ENCODE data around the gene SLC46A1. TPM values are rescaled to one million over a fixed set of nuclear protein-coding genes. Genes with fewer than 3 reads are reported as not detected.
"Not testable (repeated sequence)": the region's sequence is repeated elsewhere in the genome, so short reads cannot be mapped to it uniquely, and the experiment has no call there.

SLC46A1 gene
- 2.7 TPM for total RNA-seq
- long read RNA-seq = 0 reads

DNA sequence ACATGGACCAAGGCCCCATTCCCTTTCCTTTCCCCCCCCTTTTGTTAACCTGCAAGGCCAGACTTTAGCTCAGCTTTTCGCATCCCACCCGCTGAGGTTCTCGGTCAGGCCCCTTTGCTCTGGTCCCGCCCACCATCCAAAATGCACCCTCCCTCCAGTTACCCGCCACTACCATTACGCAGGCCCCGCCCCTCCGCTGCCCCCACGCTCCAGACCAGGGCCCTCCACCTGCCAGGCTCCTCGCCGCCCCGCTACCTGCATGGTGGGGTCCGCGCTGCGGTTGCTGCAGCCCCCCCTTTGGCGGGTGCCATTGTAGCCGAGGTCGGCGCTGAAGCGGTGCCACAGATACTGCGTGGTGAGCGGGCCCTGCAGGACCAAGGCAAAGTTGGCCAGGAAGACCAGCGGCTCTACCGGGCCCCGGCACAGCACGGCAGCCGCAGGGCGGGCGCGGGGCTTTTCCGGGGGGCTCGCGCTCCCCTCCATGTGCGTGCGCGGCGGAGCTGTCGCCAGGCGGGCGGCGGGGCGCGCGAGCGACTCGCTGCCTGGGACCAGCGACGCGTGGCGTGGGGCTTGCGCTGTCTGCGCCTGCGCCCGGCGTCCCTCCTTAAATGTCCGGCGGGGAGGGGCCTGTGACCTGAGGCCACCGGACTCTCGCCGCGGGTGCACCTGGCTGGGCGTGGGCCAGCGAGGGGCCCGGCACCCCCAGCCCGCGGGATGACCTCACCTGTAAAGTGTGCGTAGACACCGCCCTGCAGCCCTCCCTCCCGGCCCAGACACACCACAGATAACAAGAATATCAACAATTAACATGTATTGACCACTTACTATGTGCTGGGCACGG, at the start of gene SLC46A1:
SLC46A1 (minus strand) TSS at position 581 of the 841 bp plus-strand sequence; CDS start at position 483, 98 bp downstream.
- peak; percentile 82 for DNase-seq (ENCODE audit: low spot score)
- intact Hi-C loops (cut with DNase I) = no loop called here

DNA sequence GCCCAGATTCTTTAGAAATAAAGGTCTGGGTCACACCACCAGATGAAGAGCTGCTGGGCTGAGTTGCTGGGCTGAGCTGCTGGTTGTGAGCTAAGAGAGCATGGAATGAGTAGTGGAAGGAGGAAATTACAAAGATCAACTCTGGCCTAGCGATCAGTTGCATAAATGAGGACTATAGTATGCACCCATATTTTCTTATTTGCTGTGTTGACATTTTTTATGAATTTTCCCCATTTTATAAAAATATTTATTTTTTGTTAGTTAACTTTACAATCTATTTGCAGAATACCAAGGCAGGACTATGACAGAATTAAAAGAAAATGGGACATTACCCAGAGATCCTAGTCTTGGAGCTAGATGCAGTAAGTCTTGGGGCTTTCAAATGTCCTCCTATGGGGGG, 43.8 kb upstream of the SLC46A1 start:
- intact Hi-C loops (cut with DNase I) = no loop called here
- DNase-seq (ENCODE audit: low spot score) = no peak

DNA sequence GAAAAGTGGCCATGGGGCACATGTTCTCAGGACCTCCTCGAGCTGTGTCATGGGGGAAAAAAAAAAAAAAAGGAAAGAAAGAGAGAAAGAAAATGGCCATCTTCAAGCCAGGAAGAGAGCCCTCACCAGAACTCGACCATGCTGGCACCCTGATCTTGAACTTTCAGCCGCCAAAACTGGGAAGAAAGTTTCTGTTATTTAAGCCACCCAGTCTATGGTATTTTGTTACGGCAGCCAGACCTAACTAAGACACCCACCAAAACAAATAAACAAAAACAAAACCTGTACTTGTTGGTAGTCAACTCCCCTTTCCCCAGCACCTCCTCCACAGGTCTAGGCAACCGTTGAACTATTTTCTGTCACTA, 41.4 kb upstream of the SLC46A1 start:
- no peak for DNase-seq (ENCODE audit: low spot score)
- intact Hi-C loops (cut with DNase I) = no loop called here

DNA sequence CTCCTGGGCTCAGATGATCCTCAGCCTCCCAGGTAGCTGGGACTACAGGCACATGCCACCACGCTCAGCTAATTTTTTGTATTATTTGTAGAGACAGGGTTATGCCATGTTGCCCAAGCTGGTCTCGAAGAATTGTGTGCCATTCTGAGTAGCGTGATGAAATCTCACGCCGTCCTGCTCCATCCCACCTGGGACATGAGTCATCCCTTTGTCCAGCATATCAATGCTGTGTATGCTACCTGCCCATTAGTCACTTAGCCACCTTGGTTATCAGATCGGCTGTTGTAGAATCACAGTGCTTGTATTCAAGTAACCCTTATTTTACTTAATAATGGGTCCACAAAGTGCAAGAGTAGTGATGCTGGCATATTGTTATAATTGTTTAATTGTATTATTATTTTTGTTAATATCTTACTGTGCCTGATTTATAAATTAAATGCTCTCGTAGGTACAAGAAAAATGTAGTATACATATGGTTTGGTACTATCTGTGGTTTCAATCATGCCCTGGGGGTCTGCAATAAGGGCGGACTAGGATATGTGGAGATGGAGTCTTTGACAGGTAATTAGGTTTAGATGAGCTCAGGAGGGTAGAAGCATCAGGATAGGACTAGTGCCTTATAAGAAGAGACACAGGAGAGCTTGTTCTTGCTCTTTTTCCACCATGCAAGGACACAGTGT, 40.8 kb upstream of the SLC46A1 start:
- DNase-seq (ENCODE audit: low spot score) = no peak
- intact Hi-C loops (cut with DNase I) = no loop called here

DNA sequence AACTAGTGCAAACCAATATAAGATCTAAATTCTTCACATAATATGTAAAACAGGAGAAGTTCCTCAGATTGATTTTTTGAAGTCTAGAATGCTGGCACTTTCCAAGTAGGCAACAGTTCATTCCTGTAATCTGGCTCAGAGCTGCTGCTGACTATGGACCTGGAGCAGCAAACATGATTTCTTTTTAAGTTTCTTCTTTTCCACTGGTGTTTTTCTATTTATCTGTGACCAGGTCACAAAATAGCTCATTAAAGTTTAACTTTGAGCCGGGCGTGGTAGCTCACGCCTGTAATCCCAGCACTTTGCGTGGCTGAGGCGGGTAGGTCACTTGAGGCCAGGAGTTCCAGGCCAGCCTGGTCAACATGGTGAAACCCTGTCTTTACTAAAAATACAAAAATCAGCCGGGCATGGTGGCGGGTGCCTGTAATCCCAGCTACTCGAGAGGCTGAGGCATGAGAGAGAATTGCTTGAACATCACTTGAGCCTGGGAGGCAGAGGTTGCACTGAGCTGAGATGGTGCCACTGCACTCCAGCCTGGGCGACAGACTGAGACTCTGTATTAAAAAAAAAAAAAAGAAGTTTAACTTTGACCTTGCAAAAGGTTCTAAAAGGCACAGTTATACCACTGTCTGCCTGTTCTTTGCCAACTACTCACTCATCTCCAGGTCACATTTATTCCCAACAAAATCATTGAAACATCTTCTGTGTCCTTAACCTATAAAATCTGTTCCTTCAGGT, 38.1 kb upstream of the SLC46A1 start:
- intact Hi-C loops (cut with DNase I) = no loop called here
- DNase-seq (ENCODE audit: low spot score) = no peak

DNA sequence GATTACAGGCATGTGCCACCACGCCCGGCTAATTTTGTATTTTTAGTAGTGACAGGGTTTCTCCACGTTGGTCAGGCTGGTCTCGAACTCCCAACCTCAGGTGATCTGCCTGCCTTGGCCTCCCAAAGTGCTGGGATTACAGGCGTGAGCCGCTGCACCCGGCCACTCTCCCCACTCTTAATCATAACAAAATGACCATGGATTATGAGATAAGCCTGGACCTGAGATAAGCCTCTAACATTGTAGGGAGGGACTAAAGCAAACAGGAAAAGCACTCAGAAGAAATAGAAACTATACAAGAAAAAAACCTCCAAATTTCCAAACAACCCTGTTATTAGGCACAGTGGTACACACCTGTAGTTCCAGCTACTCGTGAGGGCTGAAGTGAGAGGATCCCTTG, 28.3 kb upstream of the SLC46A1 start:
- DNase-seq (ENCODE audit: low spot score); intact Hi-C loops (cut with DNase I): not testable (repeated sequence)

DNA sequence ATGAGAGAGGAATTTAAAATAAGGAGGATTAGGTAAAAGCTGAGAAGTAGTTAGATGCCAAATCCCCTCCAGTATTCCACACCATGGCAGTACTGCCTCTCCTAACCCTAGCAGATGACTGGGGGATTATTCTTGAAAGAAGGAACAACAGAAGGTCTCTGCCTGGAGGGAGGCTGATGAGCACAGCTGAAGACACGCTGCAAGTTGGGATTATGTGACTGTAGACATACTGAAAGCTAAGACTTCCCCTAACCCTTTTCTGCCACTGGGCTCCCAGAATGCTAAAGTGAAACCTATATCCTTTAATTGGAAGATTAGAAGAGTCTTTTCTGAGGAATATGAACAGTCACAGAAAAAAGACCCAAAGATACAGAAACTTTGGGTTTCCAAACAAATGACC, 27.7 kb upstream of the SLC46A1 start:
- no peak for DNase-seq (ENCODE audit: low spot score)
- intact Hi-C loops (cut with DNase I) = no loop called here

DNA sequence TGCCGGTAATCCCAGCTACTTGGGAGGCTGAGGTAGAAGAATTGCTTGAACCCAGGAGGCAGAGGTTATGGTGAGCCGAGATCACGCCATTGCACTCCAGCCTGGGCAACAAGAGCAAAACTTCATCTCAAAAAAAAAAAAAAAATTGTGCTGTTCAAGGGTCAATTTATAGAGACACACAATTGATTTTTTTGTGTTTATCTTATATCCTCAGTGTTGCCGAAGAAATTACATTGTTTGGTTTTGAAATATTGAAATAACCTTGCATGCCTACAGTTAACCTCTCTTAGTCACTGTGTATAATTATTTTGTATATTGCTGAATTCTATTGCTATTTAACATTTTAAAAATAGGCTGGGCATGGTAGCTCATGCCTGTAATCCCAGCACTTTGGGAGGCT, 22.0 kb upstream of the SLC46A1 start:
- intact Hi-C loops (cut with DNase I); DNase-seq (ENCODE audit: low spot score): not testable (repeated sequence)

DNA sequence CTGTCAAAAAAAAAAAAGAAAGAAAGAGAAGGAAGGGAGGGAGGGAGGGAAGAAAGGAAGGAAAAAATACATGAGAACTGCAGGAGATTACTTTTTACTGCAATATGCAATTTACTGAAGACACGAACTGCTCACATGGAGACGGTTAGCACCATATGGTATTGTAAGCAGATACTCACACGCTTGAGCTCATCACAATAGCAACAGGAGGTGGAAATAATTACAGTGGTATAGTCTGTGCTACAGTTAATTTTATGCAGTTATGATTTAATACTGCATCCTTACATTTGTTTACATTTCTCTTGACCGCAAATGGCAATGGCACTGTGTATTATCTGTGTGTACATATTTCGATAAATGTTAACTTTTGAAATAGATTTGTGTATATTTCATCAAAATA, 21.4 kb upstream of the SLC46A1 start:
- intact Hi-C loops (cut with DNase I) = no loop called here
- DNase-seq (ENCODE audit: low spot score) = no peak

DNA sequence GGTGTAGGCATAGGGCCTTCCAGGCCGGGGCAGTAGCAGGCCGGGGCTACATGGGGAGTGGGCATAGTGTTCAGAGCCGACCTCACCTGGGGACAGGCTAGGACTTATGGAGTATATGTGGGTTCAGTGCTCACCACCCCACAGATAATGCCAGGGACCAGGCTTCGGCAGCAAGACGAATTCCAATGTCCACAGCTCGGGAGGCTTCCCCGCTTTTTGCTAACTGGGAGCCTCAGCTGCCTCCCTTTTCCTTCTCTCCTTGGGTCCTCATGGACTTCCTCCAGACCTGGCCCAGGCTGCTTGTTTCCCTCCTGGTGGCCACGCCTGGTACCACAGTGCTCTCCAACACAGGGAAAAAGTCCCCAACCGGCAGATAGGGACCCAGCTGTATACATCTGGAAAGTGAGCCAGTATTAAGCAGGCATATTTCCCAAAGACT, 20.1 kb upstream of the SLC46A1 start:
- DNase-seq (ENCODE audit: low spot score) = no peak
- intact Hi-C loops (cut with DNase I) = no loop called here

DNA sequence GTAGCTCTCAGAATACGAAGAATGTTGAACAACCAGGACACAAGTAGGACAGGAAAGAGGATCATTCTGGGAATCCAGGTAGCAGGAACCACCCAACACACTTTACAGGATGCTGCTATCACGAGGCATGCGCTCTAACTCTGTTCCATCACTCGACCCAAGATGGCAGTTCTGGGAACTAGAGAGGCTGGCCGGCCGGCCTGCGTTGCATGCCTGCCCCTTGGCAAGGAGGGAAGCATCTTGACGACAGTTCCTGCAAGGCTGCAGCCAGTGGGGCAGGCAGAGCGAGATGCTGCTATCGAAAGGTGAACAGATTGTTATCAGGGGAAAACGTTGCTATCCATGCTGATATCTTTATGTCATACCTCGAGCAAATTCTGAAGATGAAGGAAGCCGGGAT, 19.2 kb upstream of the SLC46A1 start:
- no peak for DNase-seq (ENCODE audit: low spot score)
- intact Hi-C loops (cut with DNase I) = no loop called here

DNA sequence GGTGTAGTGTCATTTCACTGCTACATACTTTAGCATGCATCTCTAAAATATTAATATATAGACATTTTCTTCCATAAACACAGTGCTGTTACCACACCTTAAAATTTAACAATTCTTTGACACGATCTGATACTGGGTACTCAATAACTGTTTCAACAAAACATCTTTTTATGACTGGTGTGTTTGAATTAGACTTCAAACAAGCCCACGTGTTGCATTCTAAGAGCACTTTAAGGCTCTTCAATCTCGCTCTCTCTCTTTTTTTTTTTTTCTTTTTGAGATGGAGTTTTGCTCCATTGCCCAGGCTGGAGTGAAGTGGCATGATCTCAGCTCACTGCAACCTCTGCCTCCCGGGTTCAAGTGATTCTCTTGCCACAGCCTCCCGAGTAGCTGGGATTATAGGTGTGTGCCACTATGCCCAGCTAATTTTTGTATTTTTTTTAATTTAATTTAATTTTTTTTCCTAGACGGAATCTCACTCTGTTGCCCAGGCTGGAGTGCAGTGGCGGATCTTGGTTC, 15.8 kb upstream of the SLC46A1 start:
- intact Hi-C loops (cut with DNase I) = no loop called here

DNA sequence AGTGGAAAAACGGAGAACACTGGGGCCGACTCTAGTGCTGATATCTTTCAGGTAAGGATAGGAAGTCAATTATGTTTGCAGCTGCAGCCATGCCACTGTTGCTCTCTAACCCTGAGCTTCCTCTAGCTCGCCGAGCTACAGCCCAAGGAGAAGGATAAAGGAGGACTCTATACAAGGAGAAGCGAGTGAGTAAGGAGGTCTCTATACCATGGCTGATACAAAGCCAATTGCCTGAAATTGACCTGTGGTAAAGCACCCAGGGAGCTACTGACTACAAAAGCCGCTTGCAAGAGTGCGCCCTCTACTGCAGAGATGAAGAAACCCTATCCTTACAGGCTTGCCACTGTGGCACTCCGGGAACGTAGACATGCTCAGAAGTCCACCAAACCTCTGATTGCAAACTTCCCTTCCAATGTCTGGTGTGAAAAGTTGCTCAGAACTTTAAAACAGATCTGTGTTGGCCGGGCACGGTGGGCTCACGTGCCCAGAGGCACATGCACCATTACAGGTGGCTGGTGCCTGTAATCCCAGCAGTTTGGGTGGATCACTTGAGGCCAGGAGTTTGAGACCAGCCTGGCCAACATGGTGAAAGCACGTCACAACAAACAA, 10.8 kb upstream of the SLC46A1 start:
- intact Hi-C loops (cut with DNase I) = no loop called here
- no peak for DNase-seq (ENCODE audit: low spot score)

More for the DNA sequence above, 15.8 kb upstream of the SLC46A1 start:
- no peak for DNase-seq (ENCODE audit: low spot score)

DNA sequence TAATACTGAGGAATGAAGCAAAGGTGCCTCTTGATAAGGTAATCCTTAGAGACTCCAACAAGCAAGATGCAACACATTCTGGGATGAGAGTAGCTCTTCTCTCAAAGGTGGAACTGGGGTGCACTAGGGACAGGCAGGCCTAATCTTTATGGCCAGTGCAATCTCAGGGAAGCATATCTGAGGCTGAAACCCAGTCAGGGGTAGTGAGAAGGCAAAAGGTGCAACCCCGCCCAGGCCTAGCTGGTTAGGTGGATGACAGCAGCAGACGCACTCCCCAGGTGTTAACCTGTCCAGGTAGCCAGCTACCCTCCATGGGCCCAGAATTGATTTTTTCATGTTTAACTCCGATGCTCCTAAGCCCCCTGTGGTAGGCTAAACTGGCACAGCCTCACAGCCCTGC, 9.9 kb upstream of the SLC46A1 start:
- intact Hi-C loops (cut with DNase I) = no loop called here
- no peak for DNase-seq (ENCODE audit: low spot score)

DNA sequence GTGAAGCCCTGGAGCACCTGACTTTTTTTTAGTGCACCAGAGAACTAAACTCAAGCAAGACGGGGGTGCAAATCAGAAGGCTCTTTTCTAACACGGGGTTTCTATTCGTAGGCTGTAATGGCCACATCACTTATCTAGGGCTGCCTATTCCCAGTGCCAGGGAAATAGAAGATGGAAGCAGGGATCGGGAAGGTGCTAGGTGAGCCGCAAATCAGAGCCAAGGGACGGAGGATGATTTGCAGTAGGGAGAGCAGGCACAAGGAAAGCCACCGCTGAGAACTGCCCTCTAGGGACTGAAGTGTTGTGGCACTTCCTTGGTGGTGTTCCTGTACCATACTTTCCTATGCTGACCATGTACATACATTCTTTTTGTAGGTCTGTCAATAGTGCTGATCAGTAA, 7.8 kb upstream of the SLC46A1 start:
- intact Hi-C loops (cut with DNase I) = no loop called here
- no peak for DNase-seq (ENCODE audit: low spot score)

DNA sequence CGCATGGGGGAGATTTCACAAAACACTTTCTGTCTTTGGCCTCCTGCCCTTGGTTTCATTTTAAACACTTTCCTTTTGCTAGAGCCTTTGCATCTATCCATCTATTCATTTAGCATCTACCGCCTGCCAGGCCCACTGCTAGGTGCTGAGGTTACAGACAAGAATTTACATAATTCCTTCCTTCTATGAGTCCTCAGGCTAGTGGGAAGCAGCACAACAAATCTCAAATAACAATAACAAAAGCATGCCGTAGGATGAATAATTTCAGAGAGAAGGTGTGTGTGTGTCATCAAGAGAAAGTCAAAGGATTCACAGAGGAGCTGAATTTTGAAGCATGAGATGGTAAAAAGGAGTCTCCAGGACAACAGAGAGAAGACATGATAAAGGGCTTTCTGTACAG, 6.1 kb upstream of the SLC46A1 start:
- intact Hi-C loops (cut with DNase I) = no loop called here
- no peak for DNase-seq (ENCODE audit: low spot score)

DNA sequence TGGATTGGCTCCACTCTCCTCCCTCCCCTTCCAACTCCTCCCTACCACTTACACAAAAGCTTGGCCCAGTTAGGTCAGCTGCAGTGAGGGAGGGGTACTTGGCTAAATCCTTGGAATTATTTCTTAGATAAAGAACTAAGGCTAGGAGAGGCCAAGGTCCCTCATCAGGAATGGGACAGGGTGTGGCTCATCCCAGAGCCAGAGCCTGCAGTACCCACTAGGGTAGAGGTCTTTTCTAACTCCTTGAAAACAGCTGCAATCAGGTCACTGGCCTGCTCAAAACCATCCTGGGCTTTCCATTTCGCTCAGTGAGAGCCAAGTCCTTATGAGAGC, 1.9 kb upstream of the SLC46A1 start:
- intact Hi-C loops (cut with DNase I) = no loop called here
- no peak for DNase-seq (ENCODE audit: low spot score)

DNA sequence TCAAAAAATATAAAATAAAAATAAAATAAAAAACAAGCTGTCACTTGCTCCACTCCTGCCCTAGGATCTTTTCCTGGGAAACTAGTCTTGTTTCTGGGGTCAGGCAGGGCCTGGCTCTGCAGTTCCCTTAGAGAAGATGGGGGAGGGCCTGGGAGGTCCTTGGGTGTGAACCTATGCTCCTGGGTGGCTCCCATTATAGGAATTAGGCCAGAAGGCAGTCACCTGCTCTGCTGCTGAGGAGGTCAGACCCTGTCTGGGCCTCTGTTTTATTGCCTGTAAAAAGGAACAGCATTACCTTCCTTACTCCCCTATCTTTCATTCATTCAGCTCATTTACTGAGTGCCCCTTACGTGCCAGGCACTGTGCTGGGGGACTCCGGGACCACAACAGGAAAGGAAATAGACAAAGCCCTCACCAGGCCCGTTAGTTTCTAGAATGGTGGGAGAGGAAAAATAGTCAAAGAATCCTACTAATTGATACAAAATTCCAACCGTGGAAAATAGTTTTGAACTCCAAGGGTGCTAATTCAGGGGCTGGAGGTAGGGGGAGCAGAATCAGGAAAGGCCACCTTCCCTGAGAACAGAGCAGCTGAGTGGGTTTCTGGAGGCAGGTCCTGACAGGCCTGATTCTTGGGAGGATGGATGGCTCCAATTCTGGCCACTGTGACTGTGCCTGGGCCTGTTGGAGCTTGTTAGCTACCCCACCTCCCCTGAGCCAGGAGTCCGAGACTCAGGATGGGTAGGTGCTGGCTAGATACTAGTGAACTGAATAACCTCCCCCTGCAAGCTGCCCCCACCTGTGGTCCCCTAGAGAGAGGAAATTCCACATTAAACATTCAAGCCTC, 1.3 kb upstream of the SLC46A1 start:
- intact Hi-C loops (cut with DNase I) = no loop called here
- DNase-seq (ENCODE audit: low spot score) = no peak

DNA sequence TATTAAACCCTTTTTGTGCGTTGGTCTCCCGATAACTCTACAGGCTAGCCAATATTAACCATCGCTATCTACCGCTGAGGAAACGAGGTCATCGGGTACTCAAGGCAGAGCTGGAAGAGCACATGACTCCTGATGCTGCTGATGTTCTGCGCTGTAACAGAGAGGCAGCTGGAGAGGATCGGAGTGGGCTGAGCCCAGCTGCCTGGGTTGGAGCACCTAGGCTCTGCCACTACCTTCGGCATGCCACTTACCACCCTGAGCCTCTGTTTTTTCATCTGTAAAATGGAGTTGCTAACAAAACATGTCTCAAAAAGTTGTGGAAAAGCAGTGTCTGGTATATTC, 432 bp upstream of the SLC46A1 start:
- intact Hi-C loops (cut with DNase I) = no loop called here
- DNase-seq (ENCODE audit: low spot score) = no peak
